Suppressor macrophage (primary cell): ENCODE results near the gene KCP.

ENCODE experiments used
- DNase-seq, 4 experiments: peaks; one replicate each; pipeline ENCODE4 v3.0.0-alpha.2; 2020 to 2022

KCP gene

DNA sequence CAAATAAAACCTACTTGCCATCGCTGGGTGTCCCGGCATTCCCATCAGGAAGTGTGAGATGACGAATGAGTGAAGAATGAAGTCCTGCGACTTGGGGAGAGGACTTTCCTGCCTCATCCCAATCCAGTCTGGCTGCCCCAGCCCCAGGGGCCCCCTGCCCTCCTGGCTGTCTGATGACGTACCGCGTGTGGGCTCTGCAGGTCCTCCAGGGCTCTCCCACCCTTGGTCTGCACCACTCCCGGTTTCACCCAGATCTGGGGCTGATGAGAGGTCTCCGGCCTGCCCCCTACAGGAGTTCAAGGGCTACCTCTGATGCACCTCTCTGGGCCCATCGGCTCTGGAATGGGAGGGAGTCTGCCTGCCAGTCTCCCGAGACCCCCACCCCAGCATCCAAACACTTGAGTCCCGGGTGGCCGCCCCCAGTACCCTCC, 38.1 kb downstream of the KCP start:
- DNase-seq: no peak

DNA sequence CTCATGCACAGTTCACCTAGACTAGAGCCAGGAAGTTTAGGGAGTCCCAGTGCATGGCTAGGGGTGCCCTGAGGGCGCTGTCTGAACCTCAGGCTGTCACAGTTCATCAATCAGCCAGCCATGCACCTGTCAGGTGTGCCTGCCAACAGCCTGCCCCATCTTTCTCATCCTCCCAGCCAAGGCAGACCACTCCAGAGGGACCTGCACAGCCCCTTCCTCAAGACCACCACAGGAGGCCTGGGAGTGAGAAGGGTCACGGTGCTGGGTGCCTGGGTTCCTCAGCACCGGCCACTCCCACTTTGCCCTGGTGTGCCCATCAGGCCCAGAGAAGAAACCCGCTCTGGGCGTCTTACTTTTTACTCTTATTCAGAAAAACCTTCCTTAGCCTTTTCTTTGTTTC, 39.5 kb downstream of the KCP start:
- no peak for DNase-seq

DNA sequence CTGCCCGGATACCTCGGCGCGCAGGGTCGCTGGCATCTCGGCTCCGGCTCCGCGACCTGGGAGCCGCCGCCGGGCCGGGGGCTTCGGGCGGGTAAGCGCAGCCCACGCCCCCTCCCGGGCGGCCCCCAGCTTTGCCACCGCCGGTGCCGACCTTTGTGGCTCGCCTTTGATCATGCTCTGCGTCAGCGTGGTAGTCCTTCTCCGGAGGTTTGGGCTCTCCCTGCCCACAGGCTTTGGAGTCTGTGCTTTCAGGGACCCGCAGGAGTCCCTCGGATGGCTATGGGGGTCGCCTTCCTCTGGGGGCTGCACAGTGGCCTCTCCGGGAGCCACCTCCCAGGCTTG, 40.6 kb downstream of the KCP start:
- no peak for DNase-seq

- DNase-seq: peak; percentile 39 to 76 (median 60)
Observed at GRCh38 chr7:128869138-128869943, 41.2 kb downstream of the KCP start.

DNA sequence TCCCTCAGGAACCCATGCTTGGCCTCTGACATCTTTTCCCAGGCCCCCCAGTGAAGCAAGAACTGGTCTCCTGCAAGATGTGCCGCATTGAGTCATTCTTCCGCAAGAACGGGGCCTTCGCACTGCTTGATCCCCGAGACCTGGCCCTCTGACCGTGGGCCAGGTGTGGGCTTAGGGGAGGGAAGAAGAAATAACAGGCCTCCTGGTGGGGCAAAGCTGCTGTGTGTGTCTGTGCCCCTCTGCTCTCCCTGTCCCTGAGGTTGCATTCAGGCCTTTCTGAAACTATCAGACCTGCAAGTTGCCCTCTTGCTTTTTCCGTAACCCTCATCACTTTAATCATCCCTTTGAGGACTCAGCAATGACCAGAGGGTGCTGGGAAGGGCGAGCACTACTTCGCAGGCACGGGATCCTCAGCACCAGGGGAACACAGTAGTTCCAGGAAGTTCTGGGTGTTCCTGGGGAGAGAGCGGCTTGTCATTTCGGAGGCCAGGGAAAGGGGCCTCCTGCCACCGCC, 41.8 kb downstream of the KCP start:
- DNase-seq: peak in 2 of 4 experiments; percentile 36 to 43

- peak in 1 of 4 experiments; percentile 23 for DNase-seq
Observed at GRCh38 chr7:128867842-128868623, 42.5 kb downstream of the KCP start.

DNA sequence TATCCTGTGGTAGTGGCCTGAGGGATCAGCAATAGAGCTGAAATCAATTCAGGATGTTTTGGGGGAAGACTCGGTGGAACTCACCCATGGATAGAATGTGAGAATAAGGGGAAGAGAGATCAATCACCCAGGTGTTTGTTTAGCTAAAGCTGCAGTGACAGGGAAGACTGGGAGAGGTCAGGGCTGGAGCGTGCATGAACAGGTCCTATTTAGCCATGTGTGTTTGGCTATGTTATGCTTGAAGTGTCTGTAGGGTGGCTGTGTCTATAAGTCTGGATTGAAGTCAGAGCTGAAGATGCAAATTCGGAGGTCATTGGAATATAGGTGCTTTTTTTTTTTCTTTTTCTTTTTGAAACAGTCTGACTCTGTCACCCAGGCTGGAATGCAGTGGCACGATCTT, 43.3 kb downstream of the KCP start:
- no peak for DNase-seq

- no peak for DNase-seq
Observed at GRCh38 chr7:128865996-128866877, 44.3 kb downstream of the KCP start.

DNA sequence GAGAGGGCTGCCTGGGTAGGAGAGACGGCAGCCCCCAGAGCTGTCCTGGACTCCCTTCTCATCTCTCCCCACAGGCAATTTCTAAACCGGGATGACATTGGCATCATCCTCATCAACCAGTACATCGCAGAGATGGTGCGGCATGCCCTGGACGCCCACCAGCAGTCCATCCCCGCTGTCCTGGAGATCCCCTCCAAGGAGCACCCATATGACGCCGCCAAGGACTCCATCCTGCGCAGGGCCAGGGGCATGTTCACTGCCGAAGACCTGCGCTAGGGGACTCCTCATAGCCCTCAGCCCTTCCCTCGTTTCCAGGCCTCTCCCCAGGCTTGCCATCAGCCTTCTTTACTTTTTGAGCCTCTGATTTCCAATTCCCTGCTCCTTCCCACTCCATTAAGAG, 45.2 kb downstream of the KCP start:
- no peak for DNase-seq

DNA sequence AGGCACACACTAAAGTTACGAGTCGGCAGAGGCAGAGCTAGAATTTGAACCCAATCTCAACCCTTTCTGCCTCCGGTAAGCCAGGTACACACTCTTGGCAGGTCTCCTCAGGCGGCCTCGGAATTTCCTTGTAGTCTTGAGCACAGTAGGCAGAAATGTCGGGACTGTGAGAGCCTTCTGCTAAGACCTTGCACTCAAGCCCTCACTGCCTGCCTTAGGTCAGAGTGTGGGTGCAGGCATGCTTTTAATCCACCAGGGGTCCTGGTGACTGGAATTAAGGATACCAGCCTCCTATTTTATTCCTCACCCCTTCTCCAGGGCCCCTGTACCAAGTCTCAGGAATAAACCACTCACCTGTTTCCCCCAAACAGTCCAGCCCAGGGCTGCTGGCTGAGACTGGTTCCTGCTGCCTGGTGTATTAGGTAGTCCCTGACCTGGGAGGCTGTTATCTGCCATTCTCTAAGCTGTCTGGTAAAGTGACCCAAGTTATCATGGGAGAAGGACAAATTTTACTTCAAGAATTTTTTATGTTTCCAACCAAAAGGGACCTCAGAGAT, 47.0 kb downstream of the KCP start:
- peak; percentile 59 to 69 (median 66) for DNase-seq

DNA sequence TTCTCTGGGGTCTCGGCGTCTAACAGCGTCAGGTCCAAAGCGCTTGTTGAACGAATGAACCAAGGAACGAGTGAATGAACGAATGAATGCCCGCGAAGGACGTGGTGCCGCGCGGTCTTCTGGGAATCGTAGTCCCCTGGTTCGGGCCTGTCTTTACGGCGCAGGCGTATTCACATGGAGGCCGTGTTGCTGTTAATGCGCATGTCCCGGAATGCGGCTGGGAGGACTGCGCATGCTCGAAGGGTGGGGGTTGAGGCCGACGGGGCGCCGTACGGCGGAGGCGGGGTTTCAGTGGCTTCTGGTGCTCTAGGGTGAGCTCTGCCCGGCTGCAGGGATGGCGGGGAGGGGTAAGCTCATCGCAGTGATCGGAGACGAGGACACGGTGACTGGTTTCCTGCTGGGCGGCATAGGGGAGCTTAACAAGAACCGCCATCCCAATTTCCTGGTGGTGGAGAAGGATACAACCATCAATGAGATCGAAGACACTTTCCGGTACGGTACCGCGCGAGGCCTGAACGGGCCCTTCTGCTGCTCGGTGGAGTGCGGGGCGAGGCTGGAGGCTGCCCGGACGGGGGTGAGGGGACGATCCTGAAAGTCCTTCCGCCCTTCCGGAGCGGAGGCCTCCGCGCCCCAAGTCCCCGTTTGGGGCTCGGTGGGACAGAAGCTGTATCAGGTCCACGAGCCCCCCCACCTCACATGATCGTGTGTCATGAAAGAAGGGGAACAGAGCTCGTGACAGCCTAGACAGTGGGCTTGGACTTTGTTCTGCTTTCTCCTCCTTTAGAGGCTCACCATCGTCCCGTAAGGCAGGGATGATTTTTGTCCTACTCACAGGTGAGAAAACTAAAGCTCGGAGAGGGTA, 47.7 kb downstream of the KCP start, which contains the start of gene ATP6V1F:
Gene ATP6V1F, plus strand, starts transcription at position 286 of the 862 bp plus-strand sequence. Its CDS starts 49 bp downstream, at position 335.
- DNase-seq: peak; percentile 99

DNA sequence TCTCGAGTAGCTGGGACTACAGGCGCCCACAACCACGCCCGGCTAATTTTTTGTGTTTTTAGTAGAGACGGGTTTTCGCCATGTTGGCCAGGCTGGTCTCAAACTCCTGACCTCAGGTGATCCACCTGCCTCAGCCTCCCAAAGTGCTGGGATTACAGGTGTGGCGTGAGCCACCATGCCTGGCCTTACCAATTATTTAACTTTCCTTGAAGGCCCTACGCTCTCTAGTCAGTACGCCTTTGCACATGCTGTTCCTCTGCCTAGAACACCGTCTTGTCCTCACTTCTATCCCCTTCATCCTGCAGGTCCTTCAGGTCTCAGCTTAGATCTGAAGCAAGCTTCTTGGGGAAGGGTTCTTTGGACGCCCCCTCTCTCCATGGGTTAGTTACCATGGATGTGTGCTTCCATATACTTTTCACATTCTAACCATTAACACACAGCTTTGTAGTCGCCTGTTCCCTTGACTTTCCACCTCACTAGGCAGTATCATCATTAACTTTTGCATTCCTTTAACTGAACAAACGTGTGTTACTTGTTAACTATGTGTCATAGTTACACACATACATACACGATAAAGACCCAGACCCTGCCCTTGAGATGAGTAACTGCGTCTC, 48.4 kb downstream of the KCP start:
- no peak for DNase-seq

DNA sequence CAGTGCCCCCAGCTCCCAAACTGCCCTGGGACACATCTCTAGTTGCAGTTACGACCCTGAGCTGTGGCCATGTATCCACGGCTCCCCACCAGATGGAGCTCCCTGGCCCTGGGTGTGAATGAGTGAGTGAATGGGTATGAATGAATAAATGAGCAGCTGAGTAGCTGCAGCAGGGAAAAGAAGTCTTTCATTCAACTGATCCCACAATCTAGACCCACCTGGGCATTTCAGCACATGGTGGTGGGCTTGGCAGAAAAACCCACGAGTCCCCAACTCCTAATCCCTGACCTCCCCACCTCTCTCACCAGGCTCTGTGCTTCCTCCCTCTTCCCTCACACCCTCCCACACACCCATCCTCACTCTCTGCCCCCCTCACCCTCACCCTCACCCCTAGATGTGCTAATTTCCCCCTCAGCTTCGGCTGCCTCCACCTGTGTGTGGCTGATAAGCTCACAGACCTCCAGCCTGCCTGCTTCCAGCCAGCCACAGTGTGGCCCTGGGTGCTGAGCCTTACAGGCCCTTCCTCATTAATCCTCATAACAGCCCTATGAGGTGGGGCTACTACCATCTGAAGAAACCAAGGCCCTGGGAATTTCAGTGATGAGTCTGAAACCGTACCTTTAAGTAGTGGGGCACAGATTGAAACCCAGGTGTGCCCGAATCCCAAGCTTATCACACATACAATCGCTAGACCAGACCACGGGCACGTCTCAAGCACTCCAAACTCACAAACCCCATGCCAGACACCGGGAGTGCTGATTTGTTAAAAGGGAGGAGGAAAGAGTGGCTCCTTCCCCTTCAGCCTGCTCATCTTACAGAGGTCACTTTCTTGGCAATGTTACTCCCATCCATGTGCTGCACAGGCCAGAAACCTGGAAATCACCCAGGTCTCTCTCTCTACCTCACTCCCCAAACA, 50.1 kb downstream of the KCP start:
- no peak for DNase-seq

DNA sequence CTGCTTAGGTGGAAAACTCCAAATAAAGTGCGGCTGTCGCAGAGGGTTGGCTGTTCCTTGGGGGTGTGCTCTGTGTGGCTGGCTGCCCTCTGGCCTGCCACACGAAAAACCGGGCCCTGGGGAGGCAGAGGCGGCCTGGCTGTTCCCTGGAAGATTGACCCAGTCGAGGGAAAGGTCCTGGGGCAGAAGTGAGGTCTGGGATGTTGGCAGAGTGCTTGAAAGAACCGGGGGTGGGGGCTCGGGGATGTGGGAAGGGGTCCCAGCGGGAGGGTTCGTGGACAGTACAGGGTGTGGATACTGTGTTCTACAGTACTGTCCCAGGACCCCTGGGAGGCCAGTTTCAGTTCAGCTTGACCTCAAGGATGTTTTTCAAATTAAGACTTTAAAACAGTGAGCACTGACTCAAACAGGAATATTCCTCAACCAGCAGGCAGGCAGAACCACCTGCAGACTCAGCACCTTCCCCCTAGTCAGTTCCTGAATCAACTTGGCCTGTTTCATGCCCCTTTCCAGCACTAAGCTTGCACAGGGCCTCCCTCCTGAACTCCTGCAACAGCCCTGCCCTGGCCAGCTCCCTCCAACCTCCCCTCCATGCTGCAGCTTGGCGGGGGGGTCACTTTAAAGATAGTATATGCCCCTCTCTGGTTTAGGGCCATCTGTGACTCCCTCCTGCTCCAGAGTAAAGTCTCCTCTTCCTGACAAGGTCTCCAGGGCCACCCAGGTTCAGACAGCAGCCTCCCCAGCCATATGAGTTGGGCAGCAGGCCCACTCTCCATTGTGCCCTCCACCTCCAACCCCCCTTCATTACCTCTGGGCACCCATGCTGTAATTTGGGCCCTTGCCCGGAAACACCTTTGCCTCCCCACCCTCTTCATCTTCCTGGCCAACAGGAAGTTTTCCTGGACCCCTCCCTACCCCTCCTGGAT, 51.0 kb downstream of the KCP start:
- DNase-seq: peak in 2 of 4 experiments; percentile 13 to 25

- DNase-seq: no peak
Observed at GRCh38 chr7:128858380-128859231, 51.9 kb downstream of the KCP start.

DNA sequence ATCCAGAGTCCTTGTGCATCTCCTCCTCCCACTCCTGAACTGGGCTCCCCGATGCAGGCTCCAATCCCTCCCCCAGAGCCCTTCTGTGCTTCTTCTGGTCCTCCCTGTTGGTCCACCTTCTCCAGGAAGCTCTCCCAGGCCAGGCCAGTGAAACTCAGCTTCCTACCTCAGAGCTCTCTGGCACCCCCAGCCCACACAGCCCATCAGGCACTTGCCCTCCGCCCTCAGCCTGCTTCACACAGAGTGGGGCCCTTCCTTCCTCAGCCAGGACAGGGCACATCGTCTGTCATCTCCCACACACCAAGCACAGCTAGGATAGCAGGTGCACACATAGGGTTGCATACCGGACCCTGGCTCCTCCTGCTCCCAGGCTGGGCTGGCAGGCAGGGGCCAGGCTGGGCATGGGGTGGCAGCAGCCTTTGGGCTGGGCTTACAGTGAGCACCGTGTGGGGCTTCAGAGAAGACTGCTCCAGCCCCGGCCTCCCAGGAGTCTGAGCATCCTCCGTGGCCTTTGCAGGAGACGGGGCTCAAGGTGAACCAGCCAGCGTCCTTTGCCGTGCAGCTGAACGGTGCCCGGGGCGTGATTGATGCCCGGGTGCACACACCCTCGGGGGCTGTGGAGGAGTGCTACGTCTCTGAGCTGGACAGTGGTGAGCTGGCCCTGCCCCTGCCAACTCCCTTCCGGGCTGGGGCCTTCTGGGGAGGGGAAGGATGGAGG, 54.3 kb downstream of the KCP start:
- DNase-seq: no peak

- DNase-seq: no peak
Observed at GRCh38 chr7:128855559-128855958, 55.0 kb downstream of the KCP start.
